ENCODE data around the gene MAP4K2. TPM values are rescaled to one million over a fixed set of nuclear protein-coding genes. Genes with fewer than 3 reads are reported as not detected.

MAP4K2 gene
- total RNA-seq, 1 donor from 2014 or later, result 202 TPM

DNA sequence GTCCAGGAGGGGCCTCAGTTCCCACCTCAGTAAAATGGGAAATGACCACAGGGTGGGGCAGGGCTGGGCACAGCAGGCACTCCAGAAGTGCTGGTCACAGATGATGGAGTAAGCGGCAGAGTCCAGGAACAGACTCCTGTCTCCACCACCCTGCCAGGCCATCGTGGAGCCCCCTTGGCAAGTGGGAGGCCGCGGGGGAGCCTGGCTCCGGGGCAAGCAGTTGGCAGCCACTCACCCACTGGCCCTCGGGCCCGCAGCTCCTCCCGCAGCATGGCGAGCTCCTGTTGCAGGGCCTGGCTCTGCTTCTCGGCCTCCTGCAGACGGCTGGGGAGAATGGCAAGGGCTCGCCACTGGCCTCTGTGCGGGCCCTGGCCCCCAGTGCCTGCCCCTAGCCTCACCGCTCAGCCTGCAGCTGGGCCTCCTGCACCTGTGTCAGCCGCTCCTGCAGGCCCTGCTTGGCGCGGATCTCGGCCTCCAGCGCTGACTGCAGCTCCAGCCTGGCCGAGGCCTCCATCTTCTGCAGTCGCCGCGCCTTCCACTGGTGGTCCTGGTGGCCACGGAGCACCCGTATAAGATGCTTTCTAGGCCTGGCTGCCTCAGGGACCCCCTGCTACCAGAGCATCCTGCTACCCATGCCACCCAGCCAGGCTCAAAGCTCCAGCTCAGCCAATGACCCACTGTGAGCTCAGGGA is 31.2 kb upstream of the MAP4K2 start:
- Mint-ChIP-seq H3K27me3 (ENCODE audit: unreplicated experiment) (peaks cover 9% of the 10 kb centered on the region), H3K36me3 (ENCODE audit: low read depth, unreplicated experiment) (peaks cover 4% of the 10 kb centered on the region), H3K4me3 (ENCODE audit: unreplicated experiment) (no peak overlapping the region), H3K9me3 (ENCODE audit: unreplicated experiment) (no peaks in the 10 kb centered on the region), H3K4me1 (ENCODE audit: unreplicated experiment) (no peaks in the 10 kb centered on the region), H3K27ac (ENCODE audit: unreplicated experiment) (no peak overlapping the region)
- TF ChIP-seq, protein P1, sequence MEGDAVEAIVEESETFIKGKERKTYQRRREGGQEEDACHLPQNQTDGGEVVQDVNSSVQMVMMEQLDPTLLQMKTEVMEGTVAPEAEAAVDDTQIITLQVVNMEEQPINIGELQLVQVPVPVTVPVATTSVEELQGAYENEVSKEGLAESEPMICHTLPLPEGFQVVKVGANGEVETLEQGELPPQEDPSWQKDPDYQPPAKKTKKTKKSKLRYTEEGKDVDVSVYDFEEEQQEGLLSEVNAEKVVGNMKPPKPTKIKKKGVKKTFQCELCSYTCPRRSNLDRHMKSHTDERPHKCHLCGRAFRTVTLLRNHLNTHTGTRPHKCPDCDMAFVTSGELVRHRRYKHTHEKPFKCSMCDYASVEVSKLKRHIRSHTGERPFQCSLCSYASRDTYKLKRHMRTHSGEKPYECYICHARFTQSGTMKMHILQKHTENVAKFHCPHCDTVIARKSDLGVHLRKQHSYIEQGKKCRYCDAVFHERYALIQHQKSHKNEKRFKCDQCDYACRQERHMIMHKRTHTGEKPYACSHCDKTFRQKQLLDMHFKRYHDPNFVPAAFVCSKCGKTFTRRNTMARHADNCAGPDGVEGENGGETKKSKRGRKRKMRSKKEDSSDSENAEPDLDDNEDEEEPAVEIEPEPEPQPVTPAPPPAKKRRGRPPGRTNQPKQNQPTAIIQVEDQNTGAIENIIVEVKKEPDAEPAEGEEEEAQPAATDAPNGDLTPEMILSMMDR (IDR thresholded peaks at IDR 0.05; ENCODE audit: unreplicated experiment), result no peak
- no peak for DNase-seq (ENCODE audit: low spot score)

DNA sequence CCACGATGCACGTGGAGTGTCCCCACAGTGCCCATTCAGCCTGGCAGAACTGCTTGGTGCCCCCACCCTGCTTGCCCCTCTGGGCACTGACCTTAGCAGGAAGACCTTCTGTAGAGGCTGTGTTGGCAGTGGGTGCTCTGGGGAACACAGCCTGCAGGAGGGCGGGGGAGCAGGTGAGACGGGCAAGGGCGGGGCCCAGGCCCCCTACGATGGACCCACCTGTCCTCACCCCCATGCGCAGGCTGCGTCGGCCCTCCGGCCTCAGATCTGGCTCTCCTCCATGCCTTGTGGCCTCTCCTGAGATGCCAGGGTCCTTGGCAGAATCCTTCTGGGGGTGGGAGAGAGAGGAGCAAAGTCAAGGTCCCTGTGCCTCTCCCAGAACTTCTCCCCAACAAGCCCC is 30.5 kb upstream of the MAP4K2 start:
- Mint-ChIP-seq H3K4me1 (ENCODE audit: unreplicated experiment) (no peaks in the 10 kb centered on the region), H3K27me3 (ENCODE audit: unreplicated experiment) (peaks cover 9% of the 10 kb centered on the region)

DNA sequence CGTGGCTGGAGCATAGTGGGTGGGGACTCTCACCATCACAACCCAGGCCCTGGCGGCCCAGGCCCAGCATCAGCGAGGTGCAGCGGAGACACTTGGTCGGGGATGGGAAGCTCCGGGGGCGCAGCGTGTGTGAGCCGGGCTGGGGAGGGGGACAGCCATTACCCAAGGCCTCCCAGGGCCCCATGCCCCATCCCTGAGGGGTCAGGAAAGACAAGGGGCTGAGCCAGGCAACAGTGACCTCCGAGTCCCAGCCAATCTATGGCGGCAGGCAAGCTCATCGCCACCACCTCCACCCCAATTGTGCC is 30.1 kb upstream of the MAP4K2 start:
- no peak for DNase-seq (ENCODE audit: low spot score)
- Mint-ChIP-seq H3K27ac (ENCODE audit: unreplicated experiment) (no peak overlapping the region), H3K4me3 (ENCODE audit: unreplicated experiment) (no peak overlapping the region), H3K4me1 (ENCODE audit: unreplicated experiment) (no peaks in the 10 kb centered on the region), H3K27me3 (ENCODE audit: unreplicated experiment) (peaks cover 9% of the 10 kb centered on the region), H3K9me3 (ENCODE audit: unreplicated experiment) (no peaks in the 10 kb centered on the region), H3K36me3 (ENCODE audit: low read depth, unreplicated experiment) (peaks cover 4% of the 10 kb centered on the region)
- TF ChIP-seq, protein P1 (IDR thresholded peaks at IDR 0.05; ENCODE audit: unreplicated experiment), result no peak

More for the DNA sequence above, 30.5 kb upstream of the MAP4K2 start:
- no peak overlapping the region for H3K4me3 Mint-ChIP-seq (ENCODE audit: unreplicated experiment)
- no peaks in the 10 kb centered on the region for H3K9me3 Mint-ChIP-seq (ENCODE audit: unreplicated experiment)
- no peak for DNase-seq (ENCODE audit: low spot score)
- H3K27ac Mint-ChIP-seq (ENCODE audit: unreplicated experiment), result no peak overlapping the region
- TF ChIP-seq, protein P1 (IDR thresholded peaks at IDR 0.05; ENCODE audit: unreplicated experiment), result no peak
- peaks cover 4% of the 10 kb centered on the region for H3K36me3 Mint-ChIP-seq (ENCODE audit: low read depth, unreplicated experiment)

DNA sequence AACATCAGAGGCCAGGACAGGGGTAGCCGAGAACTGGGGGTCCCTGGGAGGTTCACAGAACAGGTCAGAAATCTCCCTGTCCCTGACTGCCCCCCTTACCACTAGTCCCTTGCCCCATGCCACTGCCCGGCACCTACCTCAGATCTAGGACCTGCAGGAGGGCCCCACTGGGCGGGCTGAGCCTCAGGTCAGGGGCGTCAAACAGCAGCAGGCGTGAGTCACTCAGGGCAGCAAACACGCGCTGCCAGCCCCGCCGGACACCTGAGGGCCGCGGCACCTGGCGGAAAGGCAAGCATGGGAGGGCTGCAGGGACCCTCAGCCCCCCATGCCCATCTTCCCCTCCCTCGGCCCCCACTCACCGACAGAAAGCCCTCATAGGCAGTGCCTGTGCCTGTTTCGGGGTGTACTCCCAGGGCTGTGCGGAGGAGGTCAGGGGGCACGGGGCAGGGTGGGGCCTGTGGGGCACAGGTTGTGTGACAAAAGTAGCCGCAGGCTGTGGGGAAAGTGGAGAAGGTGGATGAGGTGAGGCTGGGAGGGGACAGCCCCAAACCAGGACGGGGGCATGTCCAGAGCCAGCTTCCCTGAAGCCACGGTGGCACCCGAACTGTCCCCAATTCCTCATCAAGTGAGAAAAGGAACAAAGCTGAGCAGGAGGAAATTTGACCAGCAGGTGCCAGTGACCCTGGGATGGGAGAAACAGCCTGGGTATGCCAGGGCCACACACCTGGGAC is 29.6 kb upstream of the MAP4K2 start:
- no peaks in the 10 kb centered on the region for H3K9me3 Mint-ChIP-seq (ENCODE audit: unreplicated experiment)
- H3K27me3 Mint-ChIP-seq (ENCODE audit: unreplicated experiment), result peaks cover 13% of the 10 kb centered on the region
- H3K27ac Mint-ChIP-seq (ENCODE audit: unreplicated experiment), result no peak overlapping the region
- H3K4me3 Mint-ChIP-seq (ENCODE audit: unreplicated experiment), result no peak overlapping the region
- peaks cover 9% of the 10 kb centered on the region for H3K36me3 Mint-ChIP-seq (ENCODE audit: low read depth, unreplicated experiment)
- TF ChIP-seq, protein P1 (IDR thresholded peaks at IDR 0.05; ENCODE audit: unreplicated experiment), result no peak
- no peak for DNase-seq (ENCODE audit: low spot score)
- no peaks in the 10 kb centered on the region for H3K4me1 Mint-ChIP-seq (ENCODE audit: unreplicated experiment)

DNA sequence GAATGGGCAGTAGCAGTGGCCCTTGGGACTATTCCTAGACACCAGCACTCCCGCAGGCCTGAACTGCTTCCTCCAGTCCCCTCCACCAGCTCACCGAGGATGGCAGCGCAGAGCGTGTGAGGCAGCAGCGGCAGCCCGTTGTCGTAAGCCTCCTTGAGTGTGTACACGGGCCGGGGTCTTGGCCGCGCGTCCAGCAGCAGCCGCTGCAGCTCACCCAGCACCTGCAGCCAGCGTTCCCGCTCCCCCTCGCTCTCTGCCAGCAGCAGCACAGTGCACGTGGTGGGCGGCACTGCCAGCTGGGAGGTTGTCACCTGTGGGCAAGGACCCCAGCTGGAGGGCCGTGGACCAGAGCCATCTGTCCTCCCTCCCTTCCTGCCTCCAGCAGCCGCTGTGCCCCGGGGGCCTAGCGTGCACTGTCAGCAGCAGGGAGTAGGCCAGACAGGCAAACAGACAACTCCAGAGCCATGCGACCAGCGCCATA is 28.4 kb upstream of the MAP4K2 start:
- peaks cover 9% of the 10 kb centered on the region for H3K36me3 Mint-ChIP-seq (ENCODE audit: low read depth, unreplicated experiment)
- TF ChIP-seq, protein P1 (IDR thresholded peaks at IDR 0.05; ENCODE audit: unreplicated experiment), result no peak
- no peaks in the 10 kb centered on the region for H3K9me3 Mint-ChIP-seq (ENCODE audit: unreplicated experiment)
- H3K4me3 Mint-ChIP-seq (ENCODE audit: unreplicated experiment), result no peak overlapping the region
- peaks cover 17% of the 10 kb centered on the region for H3K27me3 Mint-ChIP-seq (ENCODE audit: unreplicated experiment)
- DNase-seq (ENCODE audit: low spot score), result no peak
- H3K4me1 Mint-ChIP-seq (ENCODE audit: unreplicated experiment), result no peaks in the 10 kb centered on the region
- H3K27ac Mint-ChIP-seq (ENCODE audit: unreplicated experiment), result no peak overlapping the region
